Esophagus squamous epithelium (tissue), 4 donors: ENCODE measurements around the gene ALDH16A1.
A peak's percentile ranks its signal among the peaks of the same experiment; 100 is the strongest.

Source experiments
- POLR2A ChIP-seq, 4 donors: fragments of 450-650 bp; IDR thresholded peaks; one replicate each; pipeline ENCODE4 v1.6.1; 2017; ENCODE audit warnings: antibody characterized with exemption in 4 of 4, mild to moderate bottlenecking in 4 of 4, moderate library complexity in 3 of 4
- TF ChIP-seq, protein P1 (sequence below), 6 experiments: fragments of 450-650 bp in 4 of 6; fragments of 200-600 bp in 2 of 6; sonication (generic) in 2 of 6; IDR thresholded peaks; one replicate each; pipeline ENCODE4 v1.5.1; 2016 to 2019; ENCODE audit warnings: antibody characterized with exemption in 6 of 6, mild to moderate bottlenecking in 4 of 6, moderate library complexity in 4 of 6

DNA sequence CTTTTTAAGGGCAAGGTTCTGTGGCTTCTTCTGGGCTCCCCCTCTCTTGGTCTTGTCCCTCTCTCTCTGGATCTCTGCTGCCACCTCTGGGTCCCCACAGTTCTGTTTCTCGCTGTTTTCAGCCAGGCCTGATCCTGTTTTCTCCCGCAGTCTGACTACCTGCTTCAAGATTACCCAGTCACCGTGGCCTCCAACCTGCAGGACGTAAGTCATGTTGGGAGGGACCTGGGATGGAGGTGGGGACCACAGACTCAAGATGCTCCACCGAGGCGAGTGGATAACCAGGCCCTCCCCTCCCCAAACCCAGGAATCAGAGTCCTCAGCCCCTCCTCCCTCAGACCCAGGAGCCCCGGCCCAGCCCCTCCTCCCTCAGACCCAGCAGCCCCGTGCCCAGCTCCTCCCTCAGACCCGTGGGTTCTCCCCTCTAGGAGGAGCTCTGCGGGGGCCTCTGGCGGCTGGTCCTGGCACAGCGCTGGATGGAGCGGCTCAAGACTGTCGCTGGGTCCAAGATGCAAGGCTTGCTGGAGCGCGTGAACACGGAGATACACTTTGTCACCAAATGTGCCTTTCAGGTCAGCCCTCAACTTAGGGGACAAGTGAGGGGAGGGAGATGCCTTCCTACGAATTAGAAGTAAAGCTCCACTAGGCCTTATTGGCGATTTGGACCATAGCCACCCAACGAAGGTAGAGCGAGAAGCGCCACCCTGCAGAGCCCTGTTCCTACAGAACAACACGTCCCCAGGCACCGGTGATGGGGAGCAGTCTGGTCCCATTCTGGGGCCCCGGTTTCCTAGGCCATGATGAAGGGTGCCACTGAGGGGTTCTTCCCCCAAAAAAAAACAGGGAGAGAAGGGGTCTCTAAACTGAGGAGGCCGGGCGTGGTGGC, 23.2 kb downstream of the ALDH16A1 start:
- TF ChIP-seq, protein P1, sequence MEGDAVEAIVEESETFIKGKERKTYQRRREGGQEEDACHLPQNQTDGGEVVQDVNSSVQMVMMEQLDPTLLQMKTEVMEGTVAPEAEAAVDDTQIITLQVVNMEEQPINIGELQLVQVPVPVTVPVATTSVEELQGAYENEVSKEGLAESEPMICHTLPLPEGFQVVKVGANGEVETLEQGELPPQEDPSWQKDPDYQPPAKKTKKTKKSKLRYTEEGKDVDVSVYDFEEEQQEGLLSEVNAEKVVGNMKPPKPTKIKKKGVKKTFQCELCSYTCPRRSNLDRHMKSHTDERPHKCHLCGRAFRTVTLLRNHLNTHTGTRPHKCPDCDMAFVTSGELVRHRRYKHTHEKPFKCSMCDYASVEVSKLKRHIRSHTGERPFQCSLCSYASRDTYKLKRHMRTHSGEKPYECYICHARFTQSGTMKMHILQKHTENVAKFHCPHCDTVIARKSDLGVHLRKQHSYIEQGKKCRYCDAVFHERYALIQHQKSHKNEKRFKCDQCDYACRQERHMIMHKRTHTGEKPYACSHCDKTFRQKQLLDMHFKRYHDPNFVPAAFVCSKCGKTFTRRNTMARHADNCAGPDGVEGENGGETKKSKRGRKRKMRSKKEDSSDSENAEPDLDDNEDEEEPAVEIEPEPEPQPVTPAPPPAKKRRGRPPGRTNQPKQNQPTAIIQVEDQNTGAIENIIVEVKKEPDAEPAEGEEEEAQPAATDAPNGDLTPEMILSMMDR (IDR thresholded peaks at IDR 0.05): peak in 5 of 6 experiments; percentile 14 to 44 (median 34)
- TF ChIP-seq POLR2A (IDR thresholded peaks at IDR 0.05): no peak
